Stromal cell of bone marrow (primary cell): Measurements from ENCODE around the gene SPOCD1.

Experiments used
- DNase-seq: peaks from one replicate; pipeline ENCODE4 v3.0.0-alpha.2; 2012; ENCODE audit warnings: low read depth

Gene SPOCD1

DNA sequence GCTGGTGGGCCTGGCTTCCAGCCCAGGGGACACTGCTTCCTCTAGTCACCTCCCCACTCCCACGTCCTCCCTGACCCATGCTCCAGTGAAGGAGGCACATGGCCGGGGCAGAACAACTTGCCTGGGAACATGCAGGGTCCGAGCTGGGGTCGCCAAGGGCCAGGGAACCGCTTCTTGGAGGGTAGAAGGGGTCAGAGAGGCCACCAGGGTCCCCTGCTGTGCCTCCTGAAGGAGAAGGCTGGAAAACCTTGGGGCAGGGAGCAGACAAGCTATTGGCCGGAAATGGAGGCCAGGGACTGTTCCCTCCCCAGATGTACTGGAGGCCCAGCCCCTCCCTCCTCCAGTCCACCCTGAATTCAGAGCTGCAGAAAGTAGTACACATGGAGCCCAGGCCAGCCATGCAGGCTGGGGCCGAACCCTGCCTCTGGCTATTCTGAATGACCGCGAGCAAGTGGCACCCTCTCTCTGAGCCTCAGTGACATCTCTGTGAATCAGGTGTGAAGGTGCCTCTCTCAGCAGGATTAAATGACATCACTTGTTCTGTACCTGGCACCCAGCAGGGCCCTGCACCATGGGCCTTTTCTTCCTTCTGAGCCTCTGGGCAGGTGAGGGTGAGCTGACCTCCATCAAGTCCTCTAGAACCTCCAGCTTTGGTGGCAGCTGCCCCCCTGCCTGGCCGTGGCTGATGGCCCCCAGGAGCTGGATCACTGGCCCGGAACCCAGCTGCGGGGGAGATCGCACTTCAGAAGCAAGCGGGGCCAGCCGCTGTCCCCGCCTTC, 15.7 kb downstream of the SPOCD1 start:
- no peak for DNase-seq

DNA sequence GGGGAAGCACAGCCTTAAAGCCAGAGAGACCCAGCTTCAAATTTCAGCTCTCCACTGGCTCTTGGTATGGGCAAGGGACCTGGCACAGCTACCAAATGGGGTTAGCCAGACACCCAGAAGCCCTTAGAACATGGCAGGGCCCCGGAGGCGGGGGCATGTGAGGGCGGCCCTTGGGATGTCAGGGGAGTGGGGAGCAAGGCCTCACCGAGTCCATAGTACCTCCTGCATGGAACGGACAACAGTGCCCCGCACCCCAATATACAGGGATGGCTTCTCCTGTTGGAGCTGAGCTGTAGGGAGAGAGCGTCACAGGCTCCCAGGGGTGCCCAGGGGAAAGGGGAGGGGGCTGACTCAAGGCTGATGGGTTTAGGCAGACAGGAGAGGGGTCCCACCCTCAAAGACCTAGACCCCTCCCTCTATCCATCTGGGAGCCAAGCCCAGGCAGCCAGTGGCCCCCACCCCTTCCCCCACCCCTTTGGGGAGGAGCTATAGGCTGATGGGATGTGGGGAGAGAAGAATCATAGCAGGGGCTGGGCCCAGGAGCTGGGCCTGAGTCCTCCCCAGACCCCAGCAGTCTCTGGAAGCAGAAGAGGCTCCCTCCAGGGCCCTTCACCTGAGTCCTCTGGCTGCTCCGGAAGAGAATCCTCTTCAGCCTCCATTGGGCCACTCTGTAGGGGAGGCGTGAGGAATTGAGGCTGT, 16.5 kb downstream of the SPOCD1 start:
- no peak for DNase-seq

DNA sequence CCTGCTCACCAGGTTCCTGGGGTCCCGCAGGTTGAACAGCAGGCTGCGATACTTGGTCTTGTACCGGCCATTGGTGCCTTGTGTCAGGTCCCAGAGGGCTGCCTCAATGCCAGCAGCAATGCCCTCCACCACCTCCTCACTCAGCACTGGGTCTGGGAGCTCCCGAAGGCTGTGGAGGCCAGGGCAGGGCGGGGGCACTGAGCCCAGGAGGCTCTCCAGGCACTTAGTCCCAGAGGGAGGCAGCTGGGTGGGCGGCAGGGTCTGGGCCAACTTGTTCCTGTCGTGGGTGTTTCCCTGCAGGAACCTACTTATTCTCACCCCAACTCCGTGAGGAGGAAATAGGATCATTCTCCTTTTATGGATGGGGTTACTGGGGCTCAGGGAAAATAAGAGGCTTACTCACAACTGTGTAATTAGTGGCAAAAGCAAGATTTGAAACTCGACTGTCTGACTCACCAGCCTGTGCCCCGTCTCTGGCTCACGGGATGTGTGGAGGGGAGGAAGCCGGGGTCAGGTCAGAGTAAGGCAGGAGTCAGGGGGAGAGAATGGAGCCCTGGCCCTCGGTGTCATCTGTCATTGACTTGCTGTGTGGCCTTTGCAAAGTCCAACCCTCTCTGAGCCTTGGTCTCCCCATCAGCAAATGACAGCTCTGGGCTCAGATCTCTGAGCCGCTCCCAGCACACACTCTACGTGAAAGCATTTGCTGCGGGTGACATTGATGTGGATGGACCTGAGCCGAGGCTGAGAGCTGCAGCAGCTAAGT, 17.2 kb downstream of the SPOCD1 start:
- DNase-seq = peak; percentile 92

DNA sequence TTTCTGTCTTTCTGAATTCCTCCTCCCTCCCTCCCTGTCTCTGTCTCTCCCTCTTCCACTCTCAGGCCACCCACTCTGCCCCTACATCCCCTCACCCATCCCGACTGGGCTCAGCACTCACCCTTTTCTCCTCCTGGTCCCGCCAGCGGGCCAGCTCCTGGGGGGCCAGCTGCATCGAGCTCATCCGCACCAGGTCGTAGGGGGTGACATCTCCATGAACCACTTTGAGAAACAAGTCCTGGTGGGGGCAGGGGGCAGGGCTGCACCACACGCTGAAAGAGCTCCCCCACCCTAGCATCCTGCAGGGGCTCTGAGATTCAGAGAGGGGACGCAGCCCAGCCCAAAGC, 17.8 kb downstream of the SPOCD1 start:
- DNase-seq = no peak

DNA sequence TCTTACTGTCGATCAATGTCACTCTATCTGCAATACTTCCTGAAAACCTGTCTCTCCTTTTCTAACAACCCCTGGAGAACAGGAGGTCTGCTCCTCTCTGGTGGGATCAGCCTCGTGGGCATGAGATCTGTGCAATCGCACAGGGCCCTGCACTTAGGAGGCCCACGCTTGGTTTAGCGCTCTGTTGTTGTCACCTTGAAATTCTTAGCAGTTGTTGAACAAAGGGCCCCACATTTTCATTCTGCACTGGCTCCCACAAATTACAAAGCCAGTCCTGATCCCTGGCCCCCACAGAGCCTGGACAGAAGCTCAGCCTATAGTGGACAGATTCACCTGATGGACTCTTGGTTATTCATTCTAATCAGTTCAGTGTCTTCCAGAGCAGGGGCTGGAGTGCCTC, 18.6 kb downstream of the SPOCD1 start:
- DNase-seq = no peak

DNA sequence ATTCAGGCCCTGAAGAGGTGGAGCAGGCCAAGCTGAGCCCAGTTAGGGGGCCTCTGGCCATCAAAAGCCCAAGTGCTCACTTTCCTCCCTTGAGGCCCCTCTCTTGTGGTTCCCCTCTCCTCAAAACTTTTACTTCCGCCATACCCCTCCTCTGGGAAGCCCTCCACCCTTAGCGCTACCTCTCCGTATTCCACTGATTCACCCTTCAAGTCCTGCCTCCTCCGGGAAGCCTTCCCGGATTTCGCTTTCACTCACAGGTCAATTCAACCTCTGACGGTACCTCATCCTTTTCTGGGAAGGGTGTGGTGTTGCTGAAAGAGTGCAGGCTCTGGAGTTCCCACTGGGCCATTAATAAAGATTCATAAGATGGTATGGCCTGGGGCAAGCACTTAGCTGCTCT, 19.1 kb downstream of the SPOCD1 start:
- DNase-seq = no peak

DNA sequence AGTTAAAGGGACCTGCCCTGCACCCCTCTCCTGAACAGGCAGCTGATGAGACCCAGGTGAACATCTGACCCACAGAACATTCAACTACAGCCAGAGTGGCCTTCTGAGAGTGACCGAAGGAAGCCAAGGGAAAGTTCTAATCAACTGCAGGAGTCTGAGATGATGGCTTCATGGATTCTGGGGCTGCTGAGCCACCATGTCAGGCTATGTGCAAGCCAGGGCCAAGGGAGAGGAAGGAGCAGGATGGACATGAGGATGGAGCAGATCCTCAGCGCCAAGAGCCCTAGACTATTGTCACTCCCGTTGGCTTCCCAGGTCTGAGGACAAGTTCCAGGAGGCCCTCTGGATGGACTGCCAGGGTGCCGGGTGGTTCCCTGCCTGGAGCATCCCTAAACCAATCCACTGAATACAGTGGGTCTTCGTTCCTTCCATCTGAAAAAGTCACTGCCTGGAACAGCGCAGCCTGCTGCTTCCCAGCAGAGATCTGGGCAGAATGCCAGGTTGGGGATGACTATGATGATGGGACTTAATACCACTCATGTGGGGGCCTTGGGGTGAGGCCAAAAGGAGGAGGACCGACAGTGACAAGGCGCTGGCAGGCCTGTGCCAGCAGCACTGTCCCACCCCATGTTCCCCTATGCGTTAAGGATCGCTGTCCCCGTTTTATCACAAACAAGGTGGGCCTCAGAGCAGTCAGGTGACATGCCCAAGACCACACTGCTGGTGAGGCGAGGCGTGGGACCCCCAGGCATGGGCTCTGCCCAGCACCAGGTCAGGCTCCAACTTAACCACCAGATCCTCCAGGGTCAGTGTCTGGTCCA, 19.8 kb downstream of the SPOCD1 start:
- no peak for DNase-seq

DNA sequence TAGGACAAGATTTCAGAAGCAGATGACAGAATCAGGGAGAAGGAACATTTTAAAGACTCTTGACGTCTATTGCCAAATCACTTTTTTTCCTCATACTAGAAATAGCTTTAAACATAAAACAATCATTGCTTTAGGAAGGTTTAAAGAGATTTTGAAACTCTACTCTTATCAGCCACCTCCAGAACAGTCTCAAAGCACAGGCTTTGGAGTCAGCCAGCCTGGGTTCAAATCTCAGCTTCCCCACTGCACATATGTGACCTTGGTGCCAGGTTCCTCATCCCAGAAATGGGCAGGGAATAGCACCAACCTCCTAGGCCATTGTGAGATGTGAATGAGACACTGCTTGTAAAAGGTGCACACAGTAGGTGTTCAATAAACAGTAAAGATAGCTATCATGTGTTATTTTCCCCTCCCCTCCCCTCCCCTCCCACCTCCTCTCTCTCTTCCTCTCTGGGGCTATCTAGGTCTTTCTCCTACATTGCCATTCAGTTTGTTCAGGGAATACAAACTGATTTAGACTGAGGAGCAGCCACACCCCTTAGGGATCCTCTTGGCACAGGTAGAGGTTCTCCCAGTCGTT, 20.6 kb downstream of the SPOCD1 start:
- no peak for DNase-seq

DNA sequence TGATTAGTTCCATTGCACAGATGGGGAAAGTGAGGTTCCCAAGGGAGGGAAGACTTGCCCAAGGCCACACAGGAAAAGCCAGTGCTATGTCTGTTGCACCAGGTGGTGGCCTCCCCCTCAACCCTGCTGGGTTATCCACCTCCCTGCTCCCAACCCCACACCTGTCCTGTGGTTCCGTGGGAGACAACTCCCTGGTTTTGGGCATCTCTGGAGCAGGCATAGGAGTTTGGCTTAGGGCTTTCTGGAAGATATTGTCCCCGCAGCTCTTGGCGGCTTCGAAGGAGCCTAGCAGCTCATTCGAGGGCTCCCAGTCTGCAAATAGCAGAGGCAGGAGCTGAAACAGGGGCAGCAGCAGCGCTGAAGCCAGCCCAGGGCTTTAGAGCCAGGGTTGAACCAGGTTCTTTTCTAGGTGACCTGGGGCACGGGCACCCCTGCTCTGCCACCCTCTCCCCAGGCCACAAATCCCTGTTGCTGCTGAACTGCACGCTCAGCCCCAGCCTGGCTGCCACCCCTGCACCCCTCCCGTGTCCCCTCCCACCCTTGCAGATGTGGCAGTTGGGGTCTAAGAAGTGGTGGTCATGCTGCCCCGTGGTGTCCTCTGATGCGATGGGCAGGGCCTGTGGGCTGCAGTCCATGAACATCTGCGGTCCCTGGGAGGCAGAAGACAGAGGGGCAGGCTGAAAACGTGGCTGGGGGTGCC, 22.1 kb downstream of the SPOCD1 start:
- DNase-seq = no peak

DNA sequence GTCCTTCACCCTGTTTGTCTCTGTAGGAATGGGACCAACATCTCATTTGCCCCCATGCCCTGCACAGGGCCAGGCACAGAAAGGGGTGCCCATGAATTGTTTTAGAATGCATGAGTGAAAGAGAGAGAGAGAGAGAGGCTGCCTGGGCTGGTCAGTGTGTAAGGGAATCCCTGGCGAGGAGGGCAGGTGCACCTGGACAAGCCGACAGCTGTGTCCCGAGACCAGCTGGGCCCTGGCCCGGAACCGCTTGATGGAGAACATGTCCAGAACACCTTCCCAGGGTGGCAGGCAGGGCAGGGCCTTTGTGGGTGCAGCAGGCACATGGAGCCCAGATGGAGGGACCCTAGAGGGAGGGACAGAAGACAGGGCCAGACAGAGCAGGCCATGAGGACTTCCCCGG, 22.7 kb downstream of the SPOCD1 start:
- no peak for DNase-seq

DNA sequence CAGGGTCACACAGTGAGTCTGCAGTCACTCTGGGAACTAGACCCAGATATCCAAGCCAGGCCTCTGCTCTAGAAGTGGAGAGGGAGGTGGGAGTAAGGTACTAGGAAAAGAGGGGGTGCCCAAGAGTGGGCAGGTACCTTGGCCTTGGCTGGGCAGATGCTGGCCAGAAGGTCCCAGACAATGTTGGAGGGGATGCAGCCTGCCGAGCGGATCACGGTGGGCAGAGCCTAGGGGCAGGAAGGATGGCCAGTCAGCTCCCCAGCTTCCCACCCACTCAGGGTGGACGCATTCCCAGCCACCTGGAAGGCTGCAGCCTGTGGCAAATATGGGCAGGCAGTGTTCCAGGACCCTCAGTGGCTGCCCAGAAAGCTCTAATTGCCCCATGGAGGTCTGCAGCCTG, 23.3 kb downstream of the SPOCD1 start:
- no peak for DNase-seq

DNA sequence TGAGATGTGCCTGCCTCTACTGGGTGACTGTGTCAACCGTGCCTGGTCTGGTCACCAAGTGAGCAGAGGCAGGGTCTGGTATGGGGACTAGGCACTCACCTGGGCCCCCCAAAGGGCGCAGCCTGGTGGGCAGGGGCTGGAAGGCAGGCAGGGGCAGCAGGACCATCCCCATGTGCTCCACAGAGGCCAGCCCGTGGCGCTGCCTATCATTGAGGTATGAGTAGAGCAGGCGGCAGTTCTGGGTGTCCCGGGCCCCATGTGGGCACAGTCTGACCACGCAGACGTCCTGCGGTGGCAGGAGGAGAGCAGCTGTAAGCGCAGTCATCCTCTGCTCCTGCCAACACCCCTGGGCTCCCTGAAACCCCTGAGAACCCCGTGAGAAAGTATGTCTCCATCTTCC, 23.7 kb downstream of the SPOCD1 start:
- DNase-seq = no peak

DNA sequence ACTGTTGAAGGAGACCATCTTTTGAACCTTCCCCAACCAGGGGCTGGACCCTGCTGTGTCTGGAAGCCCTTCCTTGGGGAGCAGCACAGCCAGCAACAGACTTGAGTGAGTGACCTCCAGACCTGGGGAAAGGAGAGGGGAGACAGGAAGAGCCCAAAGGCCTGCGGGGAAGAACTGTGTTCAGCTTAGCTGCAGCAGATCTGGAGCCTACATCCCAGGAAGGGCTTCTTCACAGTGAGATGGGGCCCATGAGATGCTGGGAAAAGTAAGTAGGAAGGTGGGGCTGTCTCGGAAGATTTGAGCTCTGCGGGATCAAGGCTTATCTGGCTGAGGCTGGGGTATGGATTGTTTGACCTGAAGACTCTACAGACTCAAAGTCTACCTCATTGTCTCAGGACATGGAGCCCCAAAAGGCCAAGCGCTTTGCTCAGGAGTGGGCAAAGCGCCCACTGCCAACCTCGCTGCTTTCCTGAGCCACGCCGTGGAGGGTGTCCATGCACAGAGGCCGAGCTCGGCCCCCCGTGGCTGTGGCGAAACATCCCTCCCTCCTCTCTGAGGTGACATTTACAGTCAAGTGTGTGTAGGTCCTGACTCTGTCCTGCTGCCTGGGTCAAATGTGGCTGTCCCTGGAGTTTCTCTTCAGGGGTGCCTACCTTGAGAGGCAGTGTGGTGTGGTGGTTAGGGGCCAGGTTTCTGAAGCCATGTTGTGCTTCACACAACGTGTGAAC, 24.5 kb downstream of the SPOCD1 start:
- DNase-seq = no peak

DNA sequence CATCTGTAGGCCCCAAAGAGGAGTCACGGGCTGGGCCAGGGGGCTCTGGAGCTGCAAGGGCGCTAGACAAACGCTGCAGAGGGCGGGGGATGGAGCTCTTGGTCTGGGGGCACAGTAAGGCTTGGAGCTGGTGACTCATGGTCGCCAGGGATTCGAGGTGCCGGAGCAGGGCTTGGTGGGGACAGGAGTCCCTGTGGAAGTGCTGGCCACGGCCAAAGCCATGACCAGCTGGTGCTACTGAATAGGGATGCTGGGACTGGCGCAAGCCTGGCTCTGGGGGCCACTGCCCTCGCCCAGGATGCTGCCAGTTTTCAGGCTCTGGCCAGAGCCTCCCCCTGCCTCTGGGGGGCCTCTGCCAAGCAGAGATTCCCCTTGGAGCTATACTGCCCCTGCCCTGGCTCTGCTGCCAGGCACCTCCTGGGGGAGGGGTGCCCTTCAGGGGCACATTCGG, 25.2 kb downstream of the SPOCD1 start:
- no peak for DNase-seq

DNA sequence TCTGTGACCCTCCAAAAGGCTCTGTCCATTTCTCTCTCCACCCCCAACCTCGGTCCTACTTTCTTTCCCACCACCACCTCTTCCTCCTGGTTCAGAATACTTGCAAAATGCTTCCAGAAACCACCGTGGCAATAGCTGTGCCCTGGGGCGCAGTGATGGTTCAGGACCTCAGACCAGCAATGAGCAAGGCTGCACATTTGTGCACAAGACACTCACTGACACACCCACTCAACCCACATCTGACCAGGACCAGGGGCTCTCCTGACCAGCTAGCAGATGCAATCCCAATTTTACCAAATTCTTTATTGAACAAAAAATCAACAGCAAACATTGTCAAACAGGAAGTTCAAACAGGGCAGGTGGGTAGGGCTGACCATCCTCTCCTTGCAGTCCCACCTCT, 25.7 kb downstream of the SPOCD1 start:
- DNase-seq = no peak

DNA sequence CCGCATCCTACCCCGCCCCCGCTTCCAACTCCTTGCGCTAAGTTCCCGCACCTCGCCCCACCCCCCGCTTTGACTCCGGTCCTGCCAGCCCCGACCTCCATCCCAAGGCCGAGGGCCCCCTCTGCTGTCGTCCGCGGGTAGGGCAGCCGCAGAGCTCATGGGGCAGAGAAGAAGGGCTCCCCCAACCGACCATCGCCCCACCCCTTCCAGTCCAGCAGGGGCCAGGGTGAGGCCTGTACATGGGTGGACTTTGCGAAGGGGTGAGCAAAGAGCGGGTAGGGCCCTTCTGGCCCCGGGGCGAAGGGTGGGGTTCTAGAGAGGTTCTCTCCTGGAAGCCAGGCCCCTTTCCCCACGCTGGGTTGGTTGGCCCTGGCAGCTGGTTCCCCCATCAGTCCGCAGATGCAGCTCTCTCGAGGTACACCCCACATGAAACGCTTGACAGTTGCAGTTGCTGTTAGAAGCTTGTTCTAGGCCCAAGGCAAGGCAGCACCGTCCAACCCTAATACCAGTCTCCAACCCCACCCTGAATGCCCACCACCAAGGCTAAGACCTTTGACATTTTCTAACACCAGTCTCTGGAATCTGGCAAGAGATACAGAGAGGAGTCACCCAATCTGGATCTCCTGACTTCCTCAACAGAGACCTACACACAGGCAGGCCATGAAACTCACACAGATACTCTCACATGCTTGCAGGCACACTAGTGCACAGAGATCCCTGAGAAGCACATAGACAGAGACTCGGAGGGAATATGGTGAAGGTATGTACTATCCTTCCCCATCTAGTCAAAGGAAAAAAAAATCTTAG, 26.4 kb downstream of the SPOCD1 start:
- DNase-seq = peak; percentile 81

DNA sequence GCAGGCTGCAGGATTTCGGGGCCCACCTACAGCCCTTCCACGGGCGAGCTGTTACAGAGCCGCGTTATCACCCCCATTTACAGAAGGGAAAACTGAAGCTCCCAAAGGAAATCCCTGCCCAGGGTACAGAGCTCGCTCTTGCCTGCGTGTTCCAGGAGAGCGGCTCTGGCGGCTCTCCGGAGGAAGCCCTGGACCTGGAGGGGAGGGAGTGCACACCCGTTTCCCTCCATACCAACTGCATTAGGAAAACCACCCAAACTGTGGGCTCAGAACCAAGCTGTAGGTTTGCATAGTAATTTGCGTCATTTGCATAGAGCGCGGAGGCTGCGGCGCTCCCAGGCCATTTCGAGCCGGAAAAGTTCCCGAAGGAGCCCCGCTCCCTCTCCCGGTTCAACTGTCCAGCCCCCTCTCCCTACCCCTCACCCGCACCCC, 27.0 kb downstream of the SPOCD1 start:
- DNase-seq = peak; percentile 55

DNA sequence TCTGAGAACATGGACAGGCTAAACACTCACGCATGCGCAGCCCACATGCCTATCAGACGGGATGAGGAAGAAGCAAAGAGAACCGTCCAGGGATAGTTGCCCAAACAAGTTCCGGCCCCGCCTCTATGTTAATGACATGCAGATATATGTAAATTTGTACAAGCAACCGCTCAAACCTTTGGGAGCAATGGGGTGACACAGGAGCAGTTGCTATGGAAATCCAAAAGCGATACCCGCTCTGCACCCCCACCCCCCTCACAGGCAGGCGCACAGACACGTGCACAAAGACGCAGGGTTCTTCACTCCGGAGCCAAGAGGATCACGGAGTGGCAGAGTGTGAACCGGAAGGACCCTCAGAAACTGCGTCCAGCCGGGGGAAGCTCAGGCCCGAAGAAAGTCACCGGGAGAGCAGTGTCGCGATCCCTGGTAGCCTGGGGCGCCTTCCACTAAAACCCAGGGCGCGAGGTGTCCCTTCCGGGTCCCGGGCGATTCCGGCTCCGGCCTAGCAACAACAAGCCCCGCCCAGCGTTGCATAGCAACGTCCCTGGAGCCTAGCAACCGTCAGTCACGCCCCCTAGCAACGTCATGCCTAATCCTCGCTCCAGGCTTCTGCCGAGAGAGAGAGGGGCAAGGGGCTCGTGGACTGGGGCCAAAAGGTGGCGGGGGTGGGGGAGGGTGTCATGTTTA, 27.5 kb downstream of the SPOCD1 start:
- peak; percentile 77 for DNase-seq

DNA sequence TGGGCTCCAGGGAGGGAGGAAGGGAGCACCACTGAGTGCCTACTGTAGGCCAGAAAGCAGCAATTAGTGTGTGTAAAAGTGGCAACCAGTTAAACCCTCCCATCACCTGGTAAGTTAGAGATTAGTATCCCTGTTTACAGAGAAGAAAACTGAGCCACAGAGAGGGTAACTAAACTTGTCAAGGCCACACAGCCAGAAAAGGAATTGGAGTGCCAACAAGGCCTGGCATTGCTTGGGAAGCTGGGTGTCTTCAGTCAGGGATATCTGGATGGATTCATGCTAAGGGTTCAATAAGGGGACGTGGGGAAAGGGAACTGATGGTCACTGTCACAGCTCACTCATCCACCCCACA, 28.1 kb downstream of the SPOCD1 start:
- DNase-seq = no peak
